HepG2 (cell line): ENCODE results near the gene C2. TPM values are rescaled to one million over a fixed set of nuclear protein-coding genes. Genes with fewer than 3 reads are reported as not detected.

ENCODE experiments used
- AFF4 ChIP-seq: sonication (generic); formaldehyde crosslinking; IDR thresholded peaks from 2 replicates; pipeline ENCODE4 v1.4.0; 2020; ENCODE audit warnings: missing genetic modification reagents
- ARNTL ChIP-seq: sonication (generic); formaldehyde crosslinking; IDR thresholded peaks from 2 replicates; pipeline ENCODE4 v1.4.0; 2020; ENCODE audit warnings: mild to moderate bottlenecking, missing genetic modification reagents
- CERS6 ChIP-seq: sonication (generic); formaldehyde crosslinking; IDR thresholded peaks from 2 replicates; pipeline ENCODE4 v1.5.0; 2020; ENCODE audit warnings: missing genetic modification reagents
- CHCHD3 ChIP-seq: sonication (generic); formaldehyde crosslinking; IDR thresholded peaks from 2 replicates; pipeline ENCODE4 v1.8.0; 2022; ENCODE audit warnings: mild to moderate bottlenecking, missing genetic modification reagents, moderate library complexity
- ESRRA ChIP-seq: sonication (generic); formaldehyde crosslinking; IDR thresholded peaks from 2 replicates; pipeline ENCODE4 v1.5.1; 2020; ENCODE audit warnings: mild to moderate bottlenecking, low read depth, missing genetic modification reagents
- GATA4 ChIP-seq: sonication (generic); IDR thresholded peaks from 2 replicates; pipeline ENCODE4 v1.6.1; 2016; ENCODE audit warnings: antibody characterized with exemption, low read depth, borderline replicate concordance
- GLI4 ChIP-seq: sonication (generic); formaldehyde crosslinking; IDR thresholded peaks from 2 replicates; pipeline ENCODE4 v1.5.1; 2020; ENCODE audit warnings: missing genetic modification reagents, mild to moderate bottlenecking, moderate library complexity, borderline replicate concordance
- HNF1B ChIP-seq: sonication (generic); formaldehyde crosslinking; IDR thresholded peaks from 2 replicates; pipeline ENCODE4 v1.5.1; 2020; ENCODE audit warnings: mild to moderate bottlenecking, moderate library complexity, missing genetic modification reagents
- KAT7 ChIP-seq: IDR thresholded peaks from 2 replicates; pipeline ENCODE4 v1.6.1; 2018; ENCODE audit warnings: borderline replicate concordance, missing compliant biosample characterization
- KDM5B ChIP-seq: sonication (generic); formaldehyde crosslinking; IDR thresholded peaks from 2 replicates; pipeline ENCODE4 v1.4.0; 2020; ENCODE audit warnings: missing genetic modification reagents, mild to moderate bottlenecking, borderline replicate concordance
- MXI1 ChIP-seq: IDR thresholded peaks from 3 replicates; pipeline ENCODE4 v1.6.1; 2012; ENCODE audit warnings: low read depth, low read length, inconsistent platforms, borderline replicate concordance
- REL ChIP-seq: sonication (generic); formaldehyde crosslinking; conservative IDR thresholded peaks from 2 replicates; pipeline ENCODE4 v1.8.0; 2022; ENCODE audit warnings: mild to moderate bottlenecking, missing genetic modification reagents, moderate library complexity
- SP4 ChIP-seq: sonication (generic); formaldehyde crosslinking; IDR thresholded peaks from 2 replicates; pipeline ENCODE4 v1.8.1; 2023; ENCODE audit warnings: mild to moderate bottlenecking, missing genetic modification reagents
- TRAFD1 ChIP-seq: sonication (generic); formaldehyde crosslinking; IDR thresholded peaks from 2 replicates; pipeline ENCODE4 v1.5.1; 2020; ENCODE audit warnings: missing genetic modification reagents, mild to moderate bottlenecking, borderline replicate concordance
- ZNF138 ChIP-seq: sonication (generic); formaldehyde crosslinking; IDR thresholded peaks from 2 replicates; pipeline ENCODE4 v1.5.0; 2020; ENCODE audit warnings: mild to moderate bottlenecking, low read depth, missing genetic modification reagents
- ZNF18 ChIP-seq: sonication (generic); formaldehyde crosslinking; IDR thresholded peaks from 2 replicates; pipeline ENCODE4 v1.8.0; 2022; ENCODE audit warnings: mild to moderate bottlenecking, missing genetic modification reagents; ENCODE audit not compliant: insufficient replicate concordance
- ZNF20 ChIP-seq: sonication (generic); formaldehyde crosslinking; IDR thresholded peaks from 2 replicates; pipeline ENCODE4 v1.4.0; 2020; ENCODE audit warnings: mild to moderate bottlenecking, moderate library complexity, missing genetic modification reagents
- ZNF274 ChIP-seq: sonication (generic); formaldehyde crosslinking; IDR thresholded peaks from 2 replicates; pipeline ENCODE4 v1.5.1; 2020; ENCODE audit warnings: mild to moderate bottlenecking, missing genetic modification reagents
- ZNF501 ChIP-seq: sonication (generic); formaldehyde crosslinking; IDR thresholded peaks from 2 replicates; pipeline ENCODE4 v1.5.1; 2020; ENCODE audit warnings: mild to moderate bottlenecking, moderate library complexity, missing genetic modification reagents
- polyA plus RNA-seq, 8 experiments: library from polyadenylated mRNA; depleted of rRNA in 3 of 8; stranded (reverse) in 7 of 8; unstranded in 1 of 8; fragments of >200 nt; fragmentation: Illumina TruSeq in 4 of 8; extraction: Trizol in 4 of 8; gene quantifications; 2 replicates each; pipeline versions ENCODE4 v1.2.1 to v1.2.3, GENCODE V29; 2011 to 2016; ENCODE audit warnings: low read depth in 4 of 8, missing spikeins in 1 of 8, mixed read lengths in 1 of 8; ENCODE audit not compliant: insufficient read depth in 1 of 8
- total RNA-seq, 5 experiments: library from RNA; depleted of rRNA; stranded (reverse); fragments of >200 nt; fragmentation: Illumina TruSeq; extraction: Trizol; gene quantifications; 2 replicates each; pipeline ENCODE4 v1.2.3, GENCODE V29; 2016; ENCODE audit warnings: low read depth in 1 of 5

Gene C2
- total and polyA plus RNA-seq, 2 of the 13 experiments (the other 11 are each of a cell fraction or from before 2014, with no cell fraction given): 165 to 307 TPM

- TF ChIP-seq ZNF138 (no peak), MXI1 (no peak), KDM5B (no peak), CERS6 (CRISPR knock-in tag) (no peak), ZNF501 (CRISPR knock-in tag) (peak; percentile 61), TRAFD1 (no peak), ESRRA (no peak), AFF4 (no peak), SP4 (no peak), ZNF18 (CRISPR knock-in tag) (no peak), GATA4 (no peak), CHCHD3 (CRISPR knock-in tag) (no peak), REL (CRISPR knock-in tag) (no peak), ARNTL (peak; percentile 67; the same call in 1 of the 2 replicates), KAT7 (CRISPR knock-in tag) (no peak; the same call in 1 of the 2 replicates), HNF1B (CRISPR knock-in tag) (no peak), GLI4 (CRISPR knock-in tag) (0 out of 2 replicates have a peak, but pooled peaks have one; percentile 41), ZNF274 (CRISPR knock-in tag) (peak; percentile 56; the same call in 1 of the 2 replicates), ZNF20 (CRISPR knock-in tag) (no peak)
Measured at GRCh38 chr6:31927863-31928671, 550 bp downstream of the C2 start (continued).
